HCEC 1CT (cell line): ENCODE data around the gene CDKAL1.
"Not testable (repeated sequence)": the region's sequence is repeated elsewhere in the genome, so short reads cannot be mapped to it uniquely, and the experiment has no call there.

Experiments used
- DNase-seq: peaks from one replicate; pipeline ENCODE4 v3.0.0-alpha.2; 2017

CDKAL1 gene

DNA sequence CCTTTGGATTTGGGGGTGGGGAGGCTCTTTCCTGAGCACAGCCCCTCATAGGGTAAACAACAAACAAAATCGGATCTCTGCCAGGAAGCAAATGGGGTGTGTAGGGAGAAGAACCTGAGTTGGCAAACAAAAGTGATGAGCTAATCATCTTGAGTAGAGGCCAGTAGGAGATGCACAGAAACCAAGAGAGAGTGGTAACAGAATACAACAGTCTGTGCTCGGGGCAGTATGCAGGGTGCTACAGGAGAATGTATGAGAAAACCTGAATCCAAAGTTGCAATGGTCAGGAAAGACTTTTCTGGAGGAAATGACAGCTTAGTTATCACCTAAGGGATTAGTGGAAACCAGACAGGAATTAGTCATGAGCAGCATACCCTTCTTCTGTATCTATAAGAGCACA lies 177.8 kb downstream of the CDKAL1 start:
- DNase-seq, result no peak

GRCh38 chr6:20715135-20715806 lies 181.0 kb downstream of the CDKAL1 start:
- no peak for DNase-seq

- no peak for DNase-seq
Observed at GRCh38 chr6:20716865-20717264, 182.6 kb downstream of the CDKAL1 start.

DNA sequence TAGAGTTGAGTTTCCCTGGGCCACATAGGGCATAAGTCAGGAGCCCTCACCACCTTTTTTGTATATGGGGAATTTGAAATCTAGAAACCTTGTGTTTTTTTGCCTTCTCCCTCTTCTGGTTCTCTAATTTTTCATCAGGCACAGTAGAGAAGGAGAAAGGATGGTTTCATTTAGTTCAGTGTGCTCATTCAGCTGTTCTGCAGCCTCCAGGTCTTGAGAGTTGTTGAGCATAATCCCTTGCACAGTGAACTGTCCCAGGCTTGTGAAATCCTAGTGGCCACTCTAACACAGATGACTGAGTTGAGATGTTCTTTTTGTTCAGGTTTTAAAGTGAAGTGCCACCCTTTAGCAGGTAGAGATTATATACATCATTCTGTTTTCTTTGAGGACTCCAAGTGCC lies 183.5 kb downstream of the CDKAL1 start:
- DNase-seq, result no peak

DNA sequence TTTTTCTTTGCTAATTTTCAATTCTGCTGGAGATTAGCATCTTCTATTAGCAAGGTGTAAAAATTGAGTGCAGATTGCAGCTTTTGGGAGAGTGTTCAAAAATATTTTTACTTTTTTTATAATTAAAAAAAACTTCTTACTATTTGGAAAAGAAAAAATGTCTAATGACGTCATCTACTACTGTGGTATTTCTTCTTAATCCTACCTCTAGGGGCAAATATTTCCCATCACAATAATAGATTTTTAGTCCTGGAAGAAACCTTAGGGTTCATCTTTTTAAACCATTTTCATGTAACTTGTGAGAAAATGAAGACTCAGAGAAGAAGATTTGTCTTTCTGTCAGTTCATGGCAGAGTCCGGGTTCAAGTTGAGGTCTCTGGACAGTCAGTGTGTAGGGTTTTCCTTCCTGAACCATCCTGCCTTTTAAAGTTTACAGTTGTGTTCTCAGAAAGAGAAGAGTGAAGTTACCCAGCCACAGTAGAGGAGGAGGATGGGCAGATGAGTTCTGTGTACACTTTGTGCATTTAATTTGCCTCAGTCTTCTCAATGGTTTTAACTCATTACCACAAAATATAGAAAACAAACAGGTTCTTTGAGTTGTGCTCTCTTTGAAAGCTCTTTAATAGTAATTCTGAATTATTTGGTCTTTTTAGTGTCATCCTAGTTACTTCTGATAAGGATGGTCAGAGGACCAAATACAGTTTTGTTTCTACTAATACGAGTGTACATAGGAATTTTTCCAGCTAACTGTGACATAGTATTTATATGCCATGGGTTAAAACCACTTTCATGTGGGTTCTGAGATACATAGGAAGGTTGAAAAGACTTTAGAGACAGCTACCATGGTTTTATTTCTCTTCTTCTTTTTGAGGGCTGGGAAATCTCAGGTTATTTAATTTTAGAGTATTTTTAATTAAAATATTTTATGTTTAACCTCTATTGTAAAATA lies 184.7 kb downstream of the CDKAL1 start:
- DNase-seq, result no peak

DNA sequence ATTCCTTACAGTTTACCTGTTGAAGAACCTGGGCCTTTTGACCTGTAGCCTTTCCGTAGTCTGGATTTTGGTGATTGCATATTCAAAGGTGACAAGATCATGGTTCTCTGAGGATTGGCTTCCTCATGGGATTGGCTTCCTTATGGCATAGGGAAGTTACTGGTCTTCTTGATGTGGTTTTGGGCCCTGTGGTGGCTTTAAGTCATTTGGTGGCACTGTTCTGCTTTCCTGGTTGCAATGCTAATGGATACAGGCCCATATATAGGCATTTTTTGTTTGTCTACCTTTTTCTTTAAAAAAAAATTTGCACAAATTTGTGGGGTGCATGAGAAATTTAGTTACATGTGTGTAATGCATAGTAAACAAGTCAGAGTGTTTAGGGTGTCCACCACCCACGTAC lies 185.7 kb downstream of the CDKAL1 start:
- DNase-seq, result no peak

DNA sequence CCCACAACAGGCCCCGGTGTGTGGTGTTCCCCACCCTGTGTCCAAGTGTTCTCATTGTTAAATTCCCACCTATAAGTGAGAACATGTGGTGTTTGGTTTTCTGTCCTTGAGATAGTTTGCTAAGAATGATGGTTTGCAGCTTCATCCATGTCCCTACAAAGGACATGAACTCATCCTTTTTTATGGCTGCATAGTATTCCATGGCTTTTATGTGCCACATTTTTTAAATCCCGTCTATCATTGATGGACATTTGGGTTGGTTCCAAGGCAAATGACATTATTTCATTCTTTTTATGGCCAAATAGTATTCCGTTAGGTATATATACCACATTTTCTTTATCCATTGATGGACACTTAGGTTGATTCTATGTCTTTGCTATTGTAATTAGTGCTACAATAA lies 186.9 kb downstream of the CDKAL1 start:
- DNase-seq, result not testable (repeated sequence)

DNA sequence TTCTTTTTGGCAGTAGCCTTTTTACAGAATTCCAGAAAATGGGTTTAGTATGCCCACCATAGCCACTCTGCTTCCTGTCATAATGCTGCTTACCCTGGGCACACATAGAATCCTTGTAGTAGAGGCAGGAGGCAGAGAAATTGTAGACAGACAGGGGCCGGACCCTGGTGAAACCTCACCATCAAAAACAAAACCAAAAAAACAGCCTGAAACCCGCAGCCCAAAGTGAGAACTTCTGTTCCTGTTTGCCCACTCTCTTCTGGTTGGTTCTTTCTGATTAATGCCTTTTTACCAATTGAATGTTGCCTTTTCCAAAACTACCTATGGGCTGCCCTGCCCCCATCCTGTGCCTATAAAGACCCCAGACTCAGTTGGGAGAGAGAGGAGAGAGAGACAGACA lies 188.2 kb downstream of the CDKAL1 start:
- DNase-seq, result no peak

- no peak for DNase-seq
Observed at GRCh38 chr6:20723236-20723635, 189.0 kb downstream of the CDKAL1 start.

- DNase-seq, result no peak
Observed at GRCh38 chr6:20724443-20725190, 190.4 kb downstream of the CDKAL1 start.

DNA sequence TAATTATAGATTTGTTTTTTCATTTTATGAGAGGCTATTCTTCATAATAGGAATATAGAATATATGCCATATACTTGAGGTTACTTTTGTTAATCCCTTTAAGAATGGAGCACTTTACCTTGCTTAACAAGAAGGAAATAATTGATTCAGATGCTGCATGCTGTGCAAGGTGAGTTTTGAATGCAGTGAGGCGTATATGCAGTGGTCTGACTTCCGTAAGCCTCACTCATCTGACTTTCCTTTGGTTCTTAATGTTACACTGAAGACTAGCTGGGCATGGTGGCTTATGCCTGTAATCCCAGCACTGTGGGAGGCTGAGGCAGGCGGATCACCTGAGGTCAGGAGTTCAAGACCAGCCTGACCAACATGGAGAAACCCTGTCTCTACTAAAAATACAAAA lies 191.0 kb downstream of the CDKAL1 start:
- not testable (repeated sequence) for DNase-seq

GRCh38 chr6:20729086-20729485 lies 194.8 kb downstream of the CDKAL1 start:
- no peak for DNase-seq

DNA sequence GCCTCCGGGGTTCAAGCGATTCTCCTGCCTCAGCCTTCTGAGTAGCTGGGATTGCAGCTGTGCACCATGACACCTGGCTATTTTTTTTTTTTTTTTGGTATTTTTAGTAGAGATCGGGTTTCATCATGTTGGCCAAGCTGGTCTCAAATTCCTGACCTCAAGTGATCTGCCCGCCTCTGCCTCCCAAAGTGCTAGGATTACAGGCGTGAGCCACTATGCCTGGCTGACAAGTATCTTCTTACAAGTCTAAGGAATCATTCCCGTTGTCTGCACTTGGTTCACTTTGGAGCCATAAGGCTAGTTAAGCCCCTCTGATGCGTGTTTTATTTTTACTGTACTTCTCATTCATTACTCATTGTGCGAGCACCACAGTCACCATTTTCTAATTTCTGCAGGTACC lies 198.1 kb downstream of the CDKAL1 start:
- not testable (repeated sequence) for DNase-seq

GRCh38 chr6:20732896-20733295 lies 198.6 kb downstream of the CDKAL1 start:
- DNase-seq, result no peak

DNA sequence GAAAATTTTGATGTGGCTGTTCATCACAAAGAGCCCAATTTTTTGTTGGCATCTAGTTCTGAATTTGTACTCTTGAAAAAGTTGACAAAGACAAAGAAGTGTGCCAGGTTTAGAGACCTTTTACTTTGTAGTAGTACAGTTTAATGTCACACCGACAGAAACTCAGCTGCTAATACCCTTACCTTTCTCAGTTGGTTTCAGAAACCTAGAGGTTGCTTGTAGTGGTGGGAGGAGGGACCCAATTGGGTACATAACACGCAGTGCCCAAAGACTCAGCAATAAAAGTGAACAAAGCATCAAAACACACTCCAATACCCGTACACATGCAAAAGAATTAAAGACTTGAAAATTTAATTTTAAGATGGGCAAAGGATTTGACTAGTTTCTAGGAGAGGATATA lies 203.7 kb downstream of the CDKAL1 start:
- DNase-seq, result no peak

DNA sequence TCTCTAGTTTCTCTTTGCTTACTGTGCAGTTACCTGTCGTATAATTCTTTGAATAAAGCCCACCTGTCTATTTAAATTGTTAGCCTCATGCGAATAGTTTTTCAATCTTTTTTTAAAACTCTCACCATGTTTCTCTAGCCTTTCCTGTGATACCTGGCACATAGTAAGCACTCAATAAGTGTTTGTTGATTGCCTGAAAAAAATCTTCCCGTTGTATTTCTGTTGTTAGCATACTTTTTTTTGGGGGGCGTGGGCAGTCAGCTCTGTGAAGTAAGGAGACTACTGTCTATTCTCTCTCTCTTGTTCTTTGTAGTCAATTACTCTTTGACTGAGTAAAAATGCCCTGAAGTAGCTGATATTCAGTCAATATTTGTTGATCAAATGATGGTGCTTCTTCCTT lies 205.8 kb downstream of the CDKAL1 start:
- DNase-seq, result no peak

DNA sequence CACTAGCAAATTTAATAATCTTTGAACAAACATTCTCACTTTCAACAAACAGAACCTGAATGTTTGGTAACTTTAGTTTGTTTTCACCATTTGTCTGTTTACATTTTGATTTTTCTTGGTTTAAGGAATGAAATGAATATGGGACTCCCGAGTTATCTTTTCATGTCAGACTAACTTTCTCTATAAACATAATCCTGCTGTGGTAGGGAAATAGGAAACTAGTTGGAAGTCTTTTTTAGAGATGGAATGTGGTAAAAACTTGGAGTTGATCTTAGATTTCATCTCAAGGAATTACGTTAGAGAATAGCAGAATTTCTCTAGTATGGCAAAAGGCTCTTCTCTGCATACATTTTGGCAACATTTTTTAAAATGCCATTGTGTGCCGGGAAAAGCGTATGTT lies 206.5 kb downstream of the CDKAL1 start:
- no peak for DNase-seq

DNA sequence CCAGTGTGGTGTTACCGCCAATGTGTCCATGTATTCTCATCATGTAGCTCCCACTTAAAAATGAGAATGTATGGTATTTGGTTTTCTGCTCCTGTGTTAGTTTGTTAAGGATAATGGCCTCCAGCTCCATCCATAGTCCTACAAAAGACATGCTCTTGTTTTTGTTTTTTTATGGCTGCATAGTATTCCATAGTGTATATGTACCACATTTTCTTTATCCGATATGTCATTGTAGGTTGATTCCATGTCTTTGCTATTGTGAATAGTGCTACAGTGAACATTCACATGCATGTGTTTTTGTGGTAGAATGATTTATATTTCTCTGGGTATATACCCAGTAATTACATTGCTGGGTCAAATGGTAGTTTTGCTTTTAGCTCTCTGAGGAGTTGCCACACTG lies 207.2 kb downstream of the CDKAL1 start:
- no peak for DNase-seq

DNA sequence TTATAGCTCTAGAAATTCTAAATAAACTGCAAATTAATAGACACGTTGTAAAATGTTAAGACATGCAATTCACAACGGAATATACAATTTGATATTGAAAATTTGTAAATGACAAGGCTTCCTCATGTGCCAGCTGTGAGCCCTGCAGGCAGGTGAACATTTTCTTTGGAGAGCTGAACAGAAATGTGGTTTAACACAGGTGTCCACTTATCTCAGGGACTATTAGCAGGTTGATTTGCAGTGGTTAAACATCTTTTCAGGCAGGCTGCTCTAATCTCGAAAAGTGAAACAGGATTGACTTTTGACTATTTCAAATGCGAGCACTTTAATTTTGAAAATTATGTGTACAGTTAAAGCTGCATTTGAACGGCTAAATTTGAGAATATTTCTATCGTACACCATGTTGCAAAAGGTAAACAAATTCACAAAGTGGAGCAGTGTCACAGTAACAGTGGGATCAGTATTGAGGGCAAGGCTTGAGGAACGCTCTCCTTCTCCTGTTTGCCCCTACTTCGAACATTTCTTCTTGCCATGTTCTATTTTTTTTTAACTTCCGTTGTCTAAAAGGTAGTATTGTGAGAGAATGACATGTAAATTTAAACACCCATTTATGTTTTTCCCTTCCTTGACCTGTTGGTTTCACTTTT lies 210.8 kb downstream of the CDKAL1 start:
- no peak for DNase-seq

- DNase-seq, result no peak
Observed at GRCh38 chr6:20746024-20746423, 211.8 kb downstream of the CDKAL1 start.

DNA sequence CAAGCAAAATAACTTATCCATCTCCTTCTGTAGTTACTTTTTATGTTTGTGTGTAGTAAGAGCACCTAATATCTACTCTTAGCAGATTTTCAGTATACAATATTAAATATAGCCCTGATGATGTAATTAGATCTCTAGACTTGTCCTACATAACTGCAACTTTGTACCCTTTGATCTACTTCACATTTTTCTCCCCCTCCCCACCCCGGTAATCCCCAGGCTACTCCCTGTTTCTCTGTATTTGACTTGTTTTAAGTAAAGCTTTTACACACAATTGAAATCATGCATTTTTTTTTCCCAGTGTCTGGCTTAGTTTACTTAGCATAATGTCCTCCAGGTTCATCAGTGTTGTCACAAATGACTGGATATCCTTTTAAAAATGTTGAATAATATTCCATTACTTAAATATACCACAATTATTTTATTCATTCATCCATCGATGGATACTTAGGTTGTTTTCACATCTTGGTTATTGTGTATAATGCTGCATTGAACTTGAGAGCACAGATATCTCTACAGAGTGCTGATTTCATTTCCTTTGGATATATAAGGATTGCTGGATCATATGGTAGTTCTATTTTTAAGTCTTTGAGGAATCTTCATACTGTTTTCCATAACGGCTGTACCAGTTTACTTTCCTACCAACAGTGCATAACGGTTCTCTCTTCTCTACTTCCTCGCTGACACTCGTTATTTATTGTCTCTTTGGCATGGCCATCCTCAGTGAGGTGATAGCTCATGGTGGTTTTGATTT lies 212.7 kb downstream of the CDKAL1 start:
- no peak for DNase-seq

DNA sequence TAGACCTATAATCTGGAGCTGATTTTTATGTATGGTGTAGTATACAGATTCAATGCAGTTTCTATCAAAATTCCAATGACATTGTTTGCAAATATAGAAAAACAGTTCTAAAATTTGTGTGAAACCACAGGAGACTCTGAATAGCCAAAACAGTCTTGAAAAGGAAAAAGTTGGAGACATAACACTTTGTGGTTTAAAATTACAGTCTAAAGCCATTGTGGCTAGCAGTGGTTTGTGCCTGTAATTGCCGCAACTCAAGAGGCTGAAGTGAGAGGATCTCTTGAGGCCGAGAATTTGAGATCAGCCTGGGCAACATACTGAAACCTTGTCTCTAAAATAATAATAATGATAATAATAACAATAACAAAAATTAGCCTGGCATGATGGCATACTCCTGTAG lies 213.7 kb downstream of the CDKAL1 start:
- no peak for DNase-seq
